ENCODE measurements around the gene ANKRD9. TPM values are rescaled to one million over a fixed set of nuclear protein-coding genes. Genes with fewer than 3 reads are reported as not detected.

The ANKRD9 gene
- total and polyA plus RNA-seq, 2 experiments from 2014 or later, result 46.5 to 90.7 TPM

- H3K27me3 ChIP-seq, result no peaks in the 10 kb centered on the region
- no peak for DNase-seq (ENCODE audit: low spot score)
- H3K9me3 ChIP-seq (ENCODE audit: low read depth), result no peaks in the 10 kb centered on the region
- H3K9me2 ChIP-seq (replicated peaks; ENCODE audit: insufficient read depth), result no peaks in the 10 kb centered on the region
- no peaks in the 10 kb centered on the region for H3K36me3 ChIP-seq (replicated peaks; ENCODE audit: insufficient read depth, low read depth)
- H3K79me2 ChIP-seq, result no peaks in the 10 kb centered on the region
- 88% methylated on average over 3 of the region's 3 CpGs for WGBS (ENCODE audit: low lambda C conversion rate, missing lambda C conversion rate)
- no peak for TF ChIP-seq EZH2phosphoT487 (IDR thresholded peaks at IDR 0.05; ENCODE audit: low read depth, severe bottlenecking, unreplicated experiment)
- TF ChIP-seq EZH2 (IDR thresholded peaks at IDR 0.05; ENCODE audit: borderline replicate concordance), result no peak
- no peak for TF ChIP-seq CTCF (IDR thresholded peaks at IDR 0.05; ENCODE audit: poor library complexity)
- no peak overlapping the region for H3K4me2 ChIP-seq
- H3K27ac ChIP-seq, result no peak overlapping the region
- H3K4me1 ChIP-seq (ENCODE audit: insufficient read depth), result no peaks in the 10 kb centered on the region
- H4K20me1 ChIP-seq (ENCODE audit: insufficient read depth, poor library complexity, severe bottlenecking), result no peaks in the 10 kb centered on the region
- H3K4me3 ChIP-seq, result no peak overlapping the region
- no peak overlapping the region for H2AFZ ChIP-seq
Measured at GRCh38 chr14:102500713-102501112, 8.9 kb downstream of the ANKRD9 start.

GRCh38 chr14:102500158-102500662 is 9.4 kb downstream of the ANKRD9 start:
- H3K9me3 ChIP-seq (ENCODE audit: low read depth), result no peaks in the 10 kb centered on the region
- no peaks in the 10 kb centered on the region for H3K4me1 ChIP-seq (ENCODE audit: insufficient read depth)
- H3K79me2 ChIP-seq, result no peaks in the 10 kb centered on the region
- 87% methylated on average over 14 of the region's 14 CpGs for WGBS (ENCODE audit: low lambda C conversion rate, missing lambda C conversion rate)
- peak overlapping the region; percentile 34 for H3K27ac ChIP-seq
- H3K9me2 ChIP-seq (replicated peaks; ENCODE audit: insufficient read depth), result no peaks in the 10 kb centered on the region
- H3K36me3 ChIP-seq (replicated peaks; ENCODE audit: insufficient read depth, low read depth), result no peaks in the 10 kb centered on the region
- no peak overlapping the region for H2AFZ ChIP-seq
- H4K20me1 ChIP-seq (ENCODE audit: insufficient read depth, poor library complexity, severe bottlenecking), result no peaks in the 10 kb centered on the region
- no peak overlapping the region for H3K4me3 ChIP-seq
- H3K4me2 ChIP-seq, result no peak overlapping the region
- no peaks in the 10 kb centered on the region for H3K27me3 ChIP-seq
- TF ChIP-seq EZH2 (IDR thresholded peaks at IDR 0.05; ENCODE audit: borderline replicate concordance), result no peak
- TF ChIP-seq CTCF (IDR thresholded peaks at IDR 0.05; ENCODE audit: poor library complexity), result no peak
- no peak for TF ChIP-seq EZH2phosphoT487 (IDR thresholded peaks at IDR 0.05; ENCODE audit: low read depth, severe bottlenecking, unreplicated experiment)
- DNase-seq (ENCODE audit: low spot score), result peak; percentile 9

- Histone ChIP-seq H3K9me3 (ENCODE audit: low read depth) (no peaks in the 10 kb centered on the region), H3K9me2 (replicated peaks; ENCODE audit: insufficient read depth) (no peaks in the 10 kb centered on the region), H3K4me2 (no peak overlapping the region), H2AFZ (no peak overlapping the region), H3K27me3 (no peaks in the 10 kb centered on the region), H3K4me3 (no peak overlapping the region), H3K27ac (no peak overlapping the region), H3K79me2 (no peaks in the 10 kb centered on the region), H3K36me3 (replicated peaks; ENCODE audit: insufficient read depth, low read depth) (no peaks in the 10 kb centered on the region), H3K4me1 (ENCODE audit: insufficient read depth) (no peaks in the 10 kb centered on the region), H4K20me1 (ENCODE audit: insufficient read depth, poor library complexity, severe bottlenecking) (no peaks in the 10 kb centered on the region)
- no peak for DNase-seq (ENCODE audit: low spot score)
- 95% methylated on average over 23 of the region's 23 CpGs for WGBS (ENCODE audit: low lambda C conversion rate, missing lambda C conversion rate)
- TF ChIP-seq CTCF (IDR thresholded peaks at IDR 0.05; ENCODE audit: poor library complexity) (no peak), EZH2 (IDR thresholded peaks at IDR 0.05; ENCODE audit: borderline replicate concordance) (no peak), EZH2phosphoT487 (IDR thresholded peaks at IDR 0.05; ENCODE audit: low read depth, severe bottlenecking, unreplicated experiment) (no peak)
Measured at GRCh38 chr14:102499401-102500157, 10.0 kb downstream of the ANKRD9 start.

Measured in hepatocyte (in vitro differentiated cells).